ENCODE measurements around the gene STK36. TPM values are rescaled to one million over a fixed set of nuclear protein-coding genes. Genes with fewer than 3 reads are reported as not detected.

Gene STK36
- total RNA-seq, 2 donors from 2014 or later: 15.3 to 22.1 TPM

DNA sequence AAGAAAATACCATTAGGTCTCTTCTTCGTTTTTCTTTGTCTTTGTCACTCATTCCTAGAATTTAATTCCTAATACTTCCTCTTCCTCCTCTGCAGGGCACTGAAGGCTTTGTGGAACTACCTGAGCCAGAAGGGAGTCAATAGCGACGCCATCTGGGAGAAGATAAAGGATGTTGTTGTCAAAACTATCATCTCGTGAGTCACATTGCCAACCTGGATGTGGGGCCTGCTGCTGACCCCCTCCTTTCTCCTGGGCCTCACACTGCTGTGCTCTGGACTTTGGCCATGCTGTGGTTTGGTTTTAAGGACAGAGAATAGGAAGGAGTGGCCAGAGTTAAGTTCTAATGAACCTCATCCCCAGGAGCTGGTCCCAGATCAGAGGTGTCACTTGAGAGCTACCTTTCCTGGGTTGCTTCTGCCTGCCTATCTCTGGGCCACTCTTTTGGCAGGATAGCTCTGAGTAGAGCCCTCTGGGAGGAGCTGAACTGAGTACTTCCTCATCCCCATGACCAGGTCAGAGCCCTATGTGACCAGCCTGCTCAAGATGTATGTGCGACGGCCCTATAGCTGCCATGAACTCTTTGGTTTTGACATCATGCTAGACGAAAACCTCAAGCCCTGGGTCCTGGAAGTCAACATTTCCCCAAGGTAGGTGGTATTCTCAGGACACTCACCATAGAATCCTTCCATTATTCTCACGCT, 77.0 kb downstream of the STK36 start:
- H3K9me3 Mint-ChIP-seq: no peaks in the 10 kb centered on the region
- ATAC-seq (replicated peaks in 1 of 2) (no peak), DNase-seq (no peak)

More for the DNA sequence above, 77.0 kb downstream of the STK36 start:
- no peak overlapping the region for H3K4me3 Mint-ChIP-seq
- peaks cover 9 to 14% of the 10 kb centered on the region in 2 donors for H3K36me3 Mint-ChIP-seq (ENCODE audit: insufficient read depth in 2 of 2)
- H3K27ac Mint-ChIP-seq: no peak overlapping the region
- H3K27me3 Mint-ChIP-seq (ENCODE audit: low read depth): no peaks in the 10 kb centered on the region
- peaks cover 18% of the 10 kb centered on the region for H3K4me1 Mint-ChIP-seq (ENCODE audit: low read depth)

Other genes starting within 250 kb of the STK36 start
- gene USP37, start 103.7 kb upstream of the STK36 start, total RNA-seq: 10 to 100 TPM; 31.6 to 35.3 TPM
- 10 to 100 TPM; 80.8 to 82.9 TPM for gene CNOT9, start 103.2 kb upstream of the STK36 start, total RNA-seq
- under 1 TPM; 0.24 to 0.35 TPM for gene PLCD4, start 64.2 kb upstream of the STK36 start, total RNA-seq
- 10 to 100 TPM; 41.3 to 46.6 TPM for gene ZNF142, start 12.5 kb upstream of the STK36 start, total RNA-seq
- 10 to 100 TPM; 55.3 to 86.5 TPM for gene BCS1L, start 12.4 kb upstream of the STK36 start, total RNA-seq
- 10 to 100 TPM; 18.5 to 24.5 TPM for gene RNF25, start 84 bp upstream of the STK36 start, total RNA-seq
- gene TTLL4, start 38.7 kb downstream of the STK36 start, total RNA-seq: 10 to 100 TPM; 30.9 to 34.4 TPM
- gene CYP27A1, start 110.1 kb downstream of the STK36 start, total RNA-seq: under 1 TPM; 0.30 to 0.31 TPM
- not detected for gene PRKAG3, start 159.7 kb downstream of the STK36 start, total RNA-seq
- under 1 TPM; 0.19 TPM for gene WNT6, start 187.7 kb downstream of the STK36 start, total RNA-seq
- gene WNT10A, start 208.8 kb downstream of the STK36 start, total RNA-seq: 1 to 10 TPM; 3.4 to 8.6 TPM